ENCODE measurements around the gene OST4. TPM values are rescaled to one million over a fixed set of nuclear protein-coding genes. Genes with fewer than 3 reads are reported as not detected.
A peak's percentile ranks its signal among the peaks of the same experiment; 100 is the strongest.

OST4 gene
- total RNA-seq, 2 donors from 2014 or later = 147 to 272 TPM

- TF ChIP-seq, protein P1, sequence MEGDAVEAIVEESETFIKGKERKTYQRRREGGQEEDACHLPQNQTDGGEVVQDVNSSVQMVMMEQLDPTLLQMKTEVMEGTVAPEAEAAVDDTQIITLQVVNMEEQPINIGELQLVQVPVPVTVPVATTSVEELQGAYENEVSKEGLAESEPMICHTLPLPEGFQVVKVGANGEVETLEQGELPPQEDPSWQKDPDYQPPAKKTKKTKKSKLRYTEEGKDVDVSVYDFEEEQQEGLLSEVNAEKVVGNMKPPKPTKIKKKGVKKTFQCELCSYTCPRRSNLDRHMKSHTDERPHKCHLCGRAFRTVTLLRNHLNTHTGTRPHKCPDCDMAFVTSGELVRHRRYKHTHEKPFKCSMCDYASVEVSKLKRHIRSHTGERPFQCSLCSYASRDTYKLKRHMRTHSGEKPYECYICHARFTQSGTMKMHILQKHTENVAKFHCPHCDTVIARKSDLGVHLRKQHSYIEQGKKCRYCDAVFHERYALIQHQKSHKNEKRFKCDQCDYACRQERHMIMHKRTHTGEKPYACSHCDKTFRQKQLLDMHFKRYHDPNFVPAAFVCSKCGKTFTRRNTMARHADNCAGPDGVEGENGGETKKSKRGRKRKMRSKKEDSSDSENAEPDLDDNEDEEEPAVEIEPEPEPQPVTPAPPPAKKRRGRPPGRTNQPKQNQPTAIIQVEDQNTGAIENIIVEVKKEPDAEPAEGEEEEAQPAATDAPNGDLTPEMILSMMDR (IDR thresholded peaks at IDR 0.05) = no peak
- no peaks in the 10 kb centered on the region for H3K9me3 ChIP-seq
Measured at GRCh38 chr2:27089111-27089954, 17.9 kb upstream of the OST4 start.

DNA sequence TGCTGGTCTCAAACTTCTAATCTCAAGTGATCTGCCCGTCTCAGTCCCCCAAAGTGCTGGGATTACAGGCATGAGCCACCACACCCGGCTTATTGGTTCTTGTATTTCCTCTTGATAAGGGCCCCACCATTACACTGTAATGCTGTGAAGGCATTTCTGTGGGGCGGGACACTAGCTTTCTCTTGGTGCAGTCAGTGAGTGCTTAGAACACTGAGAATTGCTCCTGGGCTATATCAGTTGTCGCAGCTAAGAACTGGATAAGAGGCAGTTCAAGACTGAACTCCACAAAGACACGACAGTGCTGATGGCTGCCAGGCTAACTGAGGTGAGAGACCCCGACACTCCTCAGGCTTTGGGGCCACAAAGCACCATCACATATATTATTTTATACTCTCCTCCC lies 17.2 kb upstream of the OST4 start:
- H3K36me3 ChIP-seq = no peaks in the 10 kb centered on the region
- H3K4me3 ChIP-seq = no peak overlapping the region
- H3K27ac ChIP-seq = no peak overlapping the region
- no peak for ATAC-seq (ENCODE audit: insufficient number of reproducible peaks, low FRiP score, low read depth)
- DNase-seq (ENCODE audit: low spot score) = no peak
- H3K9me3 ChIP-seq = no peaks in the 10 kb centered on the region
- H3K4me1 ChIP-seq (ENCODE audit: control insufficient read depth in 1 of 2, low read depth in 2 of 2) = peaks cover 11 to 33% of the 10 kb centered on the region in 2 donors
- TF ChIP-seq, protein P1 (IDR thresholded peaks at IDR 0.05) = no peak
- H3K27me3 ChIP-seq (replicated peaks; ENCODE audit: insufficient read depth) = no peaks in the 10 kb centered on the region

More at GRCh38 chr2:27089111-27089954, 17.9 kb upstream of the OST4 start:
- H3K36me3 ChIP-seq = no peaks in the 10 kb centered on the region
- H3K4me3 ChIP-seq = no peak overlapping the region
- H3K27me3 ChIP-seq (replicated peaks; ENCODE audit: insufficient read depth) = no peaks in the 10 kb centered on the region
- DNase-seq (ENCODE audit: low spot score) = no peak
- peaks cover 11 to 28% of the 10 kb centered on the region in 2 donors for H3K4me1 ChIP-seq (ENCODE audit: control insufficient read depth in 1 of 2, low read depth in 2 of 2)
- no peak for ATAC-seq (ENCODE audit: insufficient number of reproducible peaks, low FRiP score, low read depth)
- no peak overlapping the region for H3K27ac ChIP-seq

GRCh38 chr2:27087823-27088410 lies 16.5 kb upstream of the OST4 start:
- TF ChIP-seq, protein P1 (IDR thresholded peaks at IDR 0.05) = no peak
- ATAC-seq (ENCODE audit: insufficient number of reproducible peaks, low FRiP score, low read depth) = no peak
- Histone ChIP-seq H3K4me3 (no peak overlapping the region), H3K27ac (no peak overlapping the region), H3K4me1 (ENCODE audit: control insufficient read depth in 1 of 2, low read depth in 2 of 2) (peaks cover 11 to 40% of the 10 kb centered on the region in 2 donors), H3K9me3 (no peaks in the 10 kb centered on the region), H3K27me3 (replicated peaks; ENCODE audit: insufficient read depth) (no peaks in the 10 kb centered on the region), H3K36me3 (peaks cover 3% of the 10 kb centered on the region)
- DNase-seq (ENCODE audit: low spot score) = no peak

DNA sequence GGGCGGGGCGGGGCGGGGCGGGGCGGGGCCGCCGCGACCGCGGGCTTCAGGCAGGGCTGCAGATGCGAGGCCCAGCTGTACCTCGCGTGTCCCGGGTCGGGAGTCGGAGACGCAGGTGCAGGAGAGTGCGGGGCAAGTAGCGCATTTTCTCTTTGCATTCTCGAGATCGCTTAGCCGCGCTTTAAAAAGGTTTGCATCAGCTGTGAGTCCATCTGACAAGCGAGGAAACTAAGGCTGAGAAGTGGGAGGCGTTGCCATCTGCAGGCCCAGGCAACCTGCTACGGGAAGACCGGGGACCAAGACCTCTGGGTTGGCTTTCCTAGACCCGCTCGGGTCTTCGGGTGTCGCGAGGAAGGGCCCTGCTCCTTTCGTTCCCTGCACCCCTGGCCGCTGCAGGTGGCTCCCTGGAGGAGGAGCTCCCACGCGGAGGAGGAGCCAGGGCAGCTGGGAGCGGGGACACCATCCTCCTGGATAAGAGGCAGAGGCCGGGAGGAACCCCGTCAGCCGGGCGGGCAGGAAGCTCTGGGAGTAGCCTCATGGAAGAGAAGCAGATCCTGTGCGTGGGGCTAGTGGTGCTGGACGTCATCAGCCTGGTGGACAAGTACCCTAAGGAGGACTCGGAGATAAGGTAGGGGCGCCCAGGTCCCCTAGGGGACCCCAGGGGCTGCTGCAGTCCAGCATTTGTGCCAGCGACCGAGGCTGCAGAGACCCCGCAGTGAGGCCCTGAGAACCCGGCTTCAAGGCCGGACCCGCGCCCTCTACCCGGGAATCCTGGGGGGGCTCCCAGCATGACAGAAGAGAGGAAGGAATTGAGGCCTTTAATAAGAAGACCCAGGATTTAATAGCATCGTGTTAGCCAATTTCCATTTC lies 15.5 kb upstream of the OST4 start, which contains the start of gene KHK:
Gene KHK (plus strand): TSS at position 49 of the 870 bp plus-strand sequence. CDS start 488 bp downstream, at position 537.
- peaks cover 12% of the 10 kb centered on the region for H3K36me3 ChIP-seq

More for the DNA sequence above, 15.5 kb upstream of the OST4 start, which contains the start of gene KHK:
- Histone ChIP-seq H3K4me3 (peak within 1 kb of the TSS; percentile 83), H3K27ac (peak within 1 kb of the TSS; percentile 80 to 87), H3K9me3 (no peaks in the 10 kb centered on the region), H3K27me3 (replicated peaks; ENCODE audit: insufficient read depth) (no peaks in the 10 kb centered on the region), H3K4me1 (ENCODE audit: control insufficient read depth in 1 of 2, low read depth in 2 of 2) (peaks cover 15 to 50% of the 10 kb centered on the region in 2 donors)
- DNase-seq (ENCODE audit: low spot score) (no peak), ATAC-seq (ENCODE audit: insufficient number of reproducible peaks, low FRiP score, low read depth) (no peak)
- TF ChIP-seq, protein P1 (IDR thresholded peaks at IDR 0.05) = no peak

Measured in thoracic aorta (tissue), 2 donors.